Nephron (organoid): Measurements from ENCODE around the gene BCAS3.
"Not testable (repeated sequence)": the region's sequence is repeated elsewhere in the genome, so short reads cannot be mapped to it uniquely, and the experiment has no call there.

Experiments
- H3K27ac Mint-ChIP-seq, 3 experiments: 2 replicates each; pipeline ENCODE4 v1.8.0; 2020; ENCODE audit warnings: mixed read lengths in 3 of 3, mild to moderate bottlenecking in 2 of 3, moderate library complexity in 1 of 3
- H3K27me3 Mint-ChIP-seq: 2 replicates; pipeline ENCODE4 v1.8.0; 2021; ENCODE audit warnings: low read depth, mild to moderate bottlenecking, moderate library complexity, mixed read lengths
- H3K36me3 Mint-ChIP-seq: 2 replicates; pipeline ENCODE4 v1.8.0; 2020; ENCODE audit warnings: low read depth, mixed read lengths
- H3K4me1 Mint-ChIP-seq: 2 replicates; pipeline ENCODE4 v1.8.0; 2020; ENCODE audit warnings: mixed read lengths
- H3K4me3 Mint-ChIP-seq, 3 experiments: 2 replicates each; pipeline ENCODE4 v1.8.0; 2020; ENCODE audit warnings: mild to moderate bottlenecking in 3 of 3, mixed read lengths in 3 of 3, moderate library complexity in 2 of 3
- H3K9me3 Mint-ChIP-seq: 2 replicates; pipeline ENCODE4 v1.8.0; 2020; ENCODE audit warnings: mixed read lengths
- TF ChIP-seq, protein P1 (sequence below), 3 experiments: fragments of 200-600 bp; sonication (generic); IDR thresholded peaks; one replicate each; pipeline ENCODE4 v1.5.0; 2021; ENCODE audit warnings: antibody characterized with exemption in 3 of 3; ENCODE audit not compliant: unreplicated experiment in 3 of 3

Gene BCAS3

DNA sequence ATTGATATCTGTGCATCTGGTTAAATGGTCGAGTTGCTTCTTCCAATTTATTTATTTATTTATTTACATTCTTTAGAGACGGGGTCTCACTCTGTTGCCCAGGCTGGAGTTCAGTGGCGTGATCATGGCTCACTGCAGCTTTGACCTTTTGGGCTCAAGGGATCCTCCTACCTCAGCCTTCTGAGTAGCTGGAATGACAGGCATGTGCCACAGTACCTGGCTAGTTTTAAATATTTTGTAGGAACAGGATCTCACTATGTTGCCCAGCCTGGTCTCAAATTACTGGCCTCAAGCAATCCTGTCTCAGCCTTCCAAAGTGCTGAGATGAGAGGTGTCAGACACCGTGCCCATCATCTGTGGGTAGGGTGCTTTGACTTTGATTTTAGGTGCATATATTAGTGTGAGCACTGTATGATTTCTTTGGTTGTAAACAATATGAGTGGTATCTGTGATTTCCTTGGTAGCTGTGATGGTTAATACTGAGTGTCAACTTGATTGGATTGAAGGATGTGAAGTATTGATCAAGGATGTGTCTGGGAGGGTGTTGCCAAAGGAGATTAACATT lies 90.2 kb downstream of the BCAS3 start:
- Mint-ChIP-seq H3K9me3 (peaks cover 25% of the 10 kb centered on the region), H3K27ac (no peak overlapping the region), H3K4me1 (no peaks in the 10 kb centered on the region), H3K4me3 (no peak overlapping the region), H3K27me3 (no peaks in the 10 kb centered on the region), H3K36me3 (peaks cover 39% of the 10 kb centered on the region)
- TF ChIP-seq, protein P1, sequence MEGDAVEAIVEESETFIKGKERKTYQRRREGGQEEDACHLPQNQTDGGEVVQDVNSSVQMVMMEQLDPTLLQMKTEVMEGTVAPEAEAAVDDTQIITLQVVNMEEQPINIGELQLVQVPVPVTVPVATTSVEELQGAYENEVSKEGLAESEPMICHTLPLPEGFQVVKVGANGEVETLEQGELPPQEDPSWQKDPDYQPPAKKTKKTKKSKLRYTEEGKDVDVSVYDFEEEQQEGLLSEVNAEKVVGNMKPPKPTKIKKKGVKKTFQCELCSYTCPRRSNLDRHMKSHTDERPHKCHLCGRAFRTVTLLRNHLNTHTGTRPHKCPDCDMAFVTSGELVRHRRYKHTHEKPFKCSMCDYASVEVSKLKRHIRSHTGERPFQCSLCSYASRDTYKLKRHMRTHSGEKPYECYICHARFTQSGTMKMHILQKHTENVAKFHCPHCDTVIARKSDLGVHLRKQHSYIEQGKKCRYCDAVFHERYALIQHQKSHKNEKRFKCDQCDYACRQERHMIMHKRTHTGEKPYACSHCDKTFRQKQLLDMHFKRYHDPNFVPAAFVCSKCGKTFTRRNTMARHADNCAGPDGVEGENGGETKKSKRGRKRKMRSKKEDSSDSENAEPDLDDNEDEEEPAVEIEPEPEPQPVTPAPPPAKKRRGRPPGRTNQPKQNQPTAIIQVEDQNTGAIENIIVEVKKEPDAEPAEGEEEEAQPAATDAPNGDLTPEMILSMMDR (IDR thresholded peaks at IDR 0.05; ENCODE audit: unreplicated experiment in 3 of 3): no peak

DNA sequence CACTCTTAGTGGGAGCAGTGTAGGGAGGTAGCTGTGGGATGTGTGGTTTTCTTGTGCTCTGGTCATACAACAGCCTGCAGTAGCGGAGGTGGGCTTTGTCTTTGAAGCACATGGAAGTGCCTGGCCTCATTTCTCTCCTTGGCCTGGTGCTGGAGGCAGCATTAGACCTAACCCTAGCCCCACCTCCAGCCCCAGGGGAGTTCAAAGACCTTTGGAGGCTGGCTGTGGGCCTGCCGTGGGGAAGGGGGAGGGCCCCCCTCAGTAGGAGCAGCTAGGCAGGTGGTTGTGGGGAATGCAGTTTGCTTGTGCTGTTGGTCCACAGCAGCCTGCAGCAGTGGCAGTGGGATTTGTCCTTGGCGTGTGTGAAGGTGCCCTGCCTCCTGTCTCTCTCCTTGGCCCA lies 91.7 kb downstream of the BCAS3 start:
- H3K4me3 Mint-ChIP-seq: no peak overlapping the region
- H3K4me1 Mint-ChIP-seq: no peaks in the 10 kb centered on the region
- H3K9me3 Mint-ChIP-seq: peaks cover 14% of the 10 kb centered on the region
- TF ChIP-seq, protein P1 (IDR thresholded peaks at IDR 0.05; ENCODE audit: unreplicated experiment in 3 of 3): no peak
- no peaks in the 10 kb centered on the region for H3K27me3 Mint-ChIP-seq
- peaks cover 26% of the 10 kb centered on the region for H3K36me3 Mint-ChIP-seq
- no peak overlapping the region for H3K27ac Mint-ChIP-seq

DNA sequence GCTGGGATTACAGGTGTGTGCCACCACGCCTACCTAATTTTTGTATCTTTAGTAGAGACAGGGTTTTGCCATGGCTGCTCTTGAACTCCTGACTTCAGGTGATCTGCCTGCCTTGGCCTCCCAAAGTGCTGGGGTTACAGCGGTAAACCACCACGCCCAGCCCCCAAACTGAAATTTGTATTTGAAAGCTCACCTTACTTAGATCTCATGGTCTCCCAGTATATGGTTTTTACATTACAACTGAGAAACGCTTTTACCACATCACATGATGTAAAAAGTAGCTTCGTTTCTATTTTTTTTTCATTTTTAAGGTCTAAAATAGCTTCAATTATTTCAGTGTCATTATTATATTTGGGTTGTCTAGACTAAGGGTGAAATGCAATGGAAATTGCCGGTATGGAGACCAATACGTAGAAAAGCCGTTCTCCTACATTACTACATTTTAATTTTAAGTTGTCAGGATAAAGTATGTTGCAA lies 93.3 kb downstream of the BCAS3 start:
- Mint-ChIP-seq H3K9me3 (peaks cover 3% of the 10 kb centered on the region), H3K27ac (no peak overlapping the region), H3K4me3 (no peak overlapping the region), H3K27me3 (no peaks in the 10 kb centered on the region), H3K36me3 (peaks cover 15% of the 10 kb centered on the region), H3K4me1 (no peaks in the 10 kb centered on the region)
- TF ChIP-seq, protein P1 (IDR thresholded peaks at IDR 0.05; ENCODE audit: unreplicated experiment in 3 of 3): no peak

DNA sequence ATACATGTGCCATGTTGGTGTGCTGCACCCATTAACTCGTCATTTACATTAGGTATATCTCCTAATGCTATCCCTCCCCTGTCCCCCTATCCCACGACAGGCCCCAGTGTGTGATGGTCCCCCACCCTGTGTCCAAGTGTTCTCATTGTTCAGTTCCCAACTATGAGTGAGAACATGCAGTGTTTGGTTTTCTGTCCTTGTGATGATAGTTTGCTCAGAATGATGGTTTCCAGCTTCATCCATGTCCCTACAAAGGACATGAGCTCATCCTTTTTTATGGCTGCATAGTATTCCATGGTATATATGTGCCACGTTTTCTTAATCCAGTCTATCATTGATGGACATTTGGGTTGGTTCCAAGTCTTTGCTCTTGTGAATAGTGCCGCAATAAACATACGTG lies 94.0 kb downstream of the BCAS3 start:
- H3K27me3 Mint-ChIP-seq, H3K27ac Mint-ChIP-seq, H3K4me1 Mint-ChIP-seq, H3K9me3 Mint-ChIP-seq, H3K4me3 Mint-ChIP-seq: not testable (repeated sequence)
- peaks cover 11% of the 10 kb centered on the region for H3K36me3 Mint-ChIP-seq

DNA sequence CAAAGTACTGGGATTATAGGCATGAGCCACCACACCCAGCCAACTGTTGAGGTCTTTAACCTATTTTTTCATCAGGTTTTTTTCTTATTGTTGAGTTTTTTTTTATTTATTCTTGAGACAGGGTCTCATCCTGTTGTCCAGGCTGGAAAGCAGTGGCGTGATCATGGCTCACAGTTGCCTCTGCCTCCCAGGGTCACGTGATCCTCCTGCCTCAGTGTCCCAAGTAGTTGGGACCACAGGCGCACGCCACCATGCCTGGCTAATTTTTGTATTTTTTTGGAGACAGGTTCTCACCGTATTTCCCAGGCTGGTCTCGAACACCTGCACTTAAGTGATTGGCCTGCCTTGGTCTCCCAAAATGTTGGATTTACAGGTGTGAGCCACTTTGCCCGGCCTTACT lies 95.9 kb downstream of the BCAS3 start:
- no peak overlapping the region for H3K27ac Mint-ChIP-seq
- no peak overlapping the region for H3K4me3 Mint-ChIP-seq
- H3K36me3 Mint-ChIP-seq: peaks cover under 1% of the 10 kb centered on the region
- no peaks in the 10 kb centered on the region for H3K9me3 Mint-ChIP-seq
- no peaks in the 10 kb centered on the region for H3K27me3 Mint-ChIP-seq
- TF ChIP-seq, protein P1 (IDR thresholded peaks at IDR 0.05; ENCODE audit: unreplicated experiment in 3 of 3): no peak
- no peaks in the 10 kb centered on the region for H3K4me1 Mint-ChIP-seq

DNA sequence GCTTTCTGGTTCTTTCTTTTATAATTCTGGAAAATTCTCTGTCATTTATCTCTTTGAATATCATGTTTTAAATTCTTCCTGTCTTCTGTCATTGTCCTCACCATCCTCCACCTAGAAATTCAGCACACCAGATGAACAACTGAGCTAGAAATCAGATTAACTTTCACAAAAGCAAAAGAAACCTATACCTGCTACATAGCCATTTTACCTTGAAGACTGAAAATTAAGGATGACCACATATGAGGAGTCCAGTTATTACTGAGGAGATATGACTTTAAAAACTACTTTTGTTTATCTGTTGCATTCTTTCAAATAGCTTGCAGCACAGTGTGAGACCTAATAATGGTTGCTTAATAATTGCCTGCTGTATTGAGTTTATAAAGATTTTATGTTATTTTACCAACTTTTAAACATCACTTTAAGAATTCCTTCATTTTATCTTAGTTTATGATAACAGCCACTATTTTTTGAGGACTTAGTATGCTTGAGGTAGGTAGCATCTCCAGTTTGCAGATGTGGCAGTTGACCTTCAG lies 104.3 kb downstream of the BCAS3 start:
- Mint-ChIP-seq H3K36me3 (no peaks in the 10 kb centered on the region), H3K27me3 (no peaks in the 10 kb centered on the region), H3K27ac (no peak overlapping the region), H3K4me3 (no peak overlapping the region), H3K9me3 (no peaks in the 10 kb centered on the region), H3K4me1 (peaks cover 8% of the 10 kb centered on the region)
- TF ChIP-seq, protein P1 (IDR thresholded peaks at IDR 0.05; ENCODE audit: unreplicated experiment in 3 of 3): no peak
